Stimulated activated CD8-positive, alpha-beta memory T cell treated with anti-CD3 and anti-CD28 coated beads, Interleukin-12 subunit alpha, Interleukin-12 subunit beta, amount 100 ng/mL, for 1 hour (primary cell): ENCODE measurements around the gene DNAH5.
"Not testable (repeated sequence)": the region's sequence is repeated elsewhere in the genome, so short reads cannot be mapped to it uniquely, and the experiment has no call there.

Experiments used
- DNase-seq: peaks from one replicate; pipeline ENCODE4 v3.0.0-alpha.2; 2020; ENCODE audit warnings: low read depth

DNAH5 gene, protein sequence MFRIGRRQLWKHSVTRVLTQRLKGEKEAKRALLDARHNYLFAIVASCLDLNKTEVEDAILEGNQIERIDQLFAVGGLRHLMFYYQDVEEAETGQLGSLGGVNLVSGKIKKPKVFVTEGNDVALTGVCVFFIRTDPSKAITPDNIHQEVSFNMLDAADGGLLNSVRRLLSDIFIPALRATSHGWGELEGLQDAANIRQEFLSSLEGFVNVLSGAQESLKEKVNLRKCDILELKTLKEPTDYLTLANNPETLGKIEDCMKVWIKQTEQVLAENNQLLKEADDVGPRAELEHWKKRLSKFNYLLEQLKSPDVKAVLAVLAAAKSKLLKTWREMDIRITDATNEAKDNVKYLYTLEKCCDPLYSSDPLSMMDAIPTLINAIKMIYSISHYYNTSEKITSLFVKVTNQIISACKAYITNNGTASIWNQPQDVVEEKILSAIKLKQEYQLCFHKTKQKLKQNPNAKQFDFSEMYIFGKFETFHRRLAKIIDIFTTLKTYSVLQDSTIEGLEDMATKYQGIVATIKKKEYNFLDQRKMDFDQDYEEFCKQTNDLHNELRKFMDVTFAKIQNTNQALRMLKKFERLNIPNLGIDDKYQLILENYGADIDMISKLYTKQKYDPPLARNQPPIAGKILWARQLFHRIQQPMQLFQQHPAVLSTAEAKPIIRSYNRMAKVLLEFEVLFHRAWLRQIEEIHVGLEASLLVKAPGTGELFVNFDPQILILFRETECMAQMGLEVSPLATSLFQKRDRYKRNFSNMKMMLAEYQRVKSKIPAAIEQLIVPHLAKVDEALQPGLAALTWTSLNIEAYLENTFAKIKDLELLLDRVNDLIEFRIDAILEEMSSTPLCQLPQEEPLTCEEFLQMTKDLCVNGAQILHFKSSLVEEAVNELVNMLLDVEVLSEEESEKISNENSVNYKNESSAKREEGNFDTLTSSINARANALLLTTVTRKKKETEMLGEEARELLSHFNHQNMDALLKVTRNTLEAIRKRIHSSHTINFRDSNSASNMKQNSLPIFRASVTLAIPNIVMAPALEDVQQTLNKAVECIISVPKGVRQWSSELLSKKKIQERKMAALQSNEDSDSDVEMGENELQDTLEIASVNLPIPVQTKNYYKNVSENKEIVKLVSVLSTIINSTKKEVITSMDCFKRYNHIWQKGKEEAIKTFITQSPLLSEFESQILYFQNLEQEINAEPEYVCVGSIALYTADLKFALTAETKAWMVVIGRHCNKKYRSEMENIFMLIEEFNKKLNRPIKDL (N-terminal part only)

GRCh38 chr5:13944560-13945199 is at the start of gene DNAH5:
DNAH5 (minus strand) TSS chr5:13944688; CDS start chr5:13944438, 250 bp downstream.
- no peak for DNase-seq

GRCh38 chr5:13993926-13994325 is 49.4 kb upstream of the DNAH5 start:
- no peak for DNase-seq

- no peak for DNase-seq
Measured at GRCh38 chr5:13992795-13993194, 48.3 kb upstream of the DNAH5 start.

GRCh38 chr5:13991365-13991764 is 46.9 kb upstream of the DNAH5 start:
- DNase-seq: no peak

- no peak for DNase-seq
Measured at GRCh38 chr5:13990896-13991295, 46.4 kb upstream of the DNAH5 start.

DNA sequence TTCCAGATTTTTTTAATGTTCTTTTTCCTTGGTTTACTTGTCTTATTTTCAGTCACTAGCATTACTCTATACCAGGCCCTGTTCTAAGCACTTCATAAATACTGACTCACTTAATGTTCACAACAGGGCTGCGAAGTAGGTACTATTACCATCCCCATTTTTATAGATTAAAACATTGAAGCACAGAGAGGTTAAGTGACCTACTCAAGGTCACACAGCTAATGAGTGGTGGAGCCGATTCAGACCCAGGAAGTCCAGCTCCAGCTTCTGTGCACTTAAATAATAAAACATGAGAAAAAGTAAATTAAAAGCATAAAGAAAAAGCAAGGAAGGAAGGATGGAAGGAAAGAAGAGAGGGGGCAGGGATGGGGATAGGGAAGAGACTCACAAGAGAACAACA is 45.3 kb upstream of the DNAH5 start:
- DNase-seq: no peak

DNA sequence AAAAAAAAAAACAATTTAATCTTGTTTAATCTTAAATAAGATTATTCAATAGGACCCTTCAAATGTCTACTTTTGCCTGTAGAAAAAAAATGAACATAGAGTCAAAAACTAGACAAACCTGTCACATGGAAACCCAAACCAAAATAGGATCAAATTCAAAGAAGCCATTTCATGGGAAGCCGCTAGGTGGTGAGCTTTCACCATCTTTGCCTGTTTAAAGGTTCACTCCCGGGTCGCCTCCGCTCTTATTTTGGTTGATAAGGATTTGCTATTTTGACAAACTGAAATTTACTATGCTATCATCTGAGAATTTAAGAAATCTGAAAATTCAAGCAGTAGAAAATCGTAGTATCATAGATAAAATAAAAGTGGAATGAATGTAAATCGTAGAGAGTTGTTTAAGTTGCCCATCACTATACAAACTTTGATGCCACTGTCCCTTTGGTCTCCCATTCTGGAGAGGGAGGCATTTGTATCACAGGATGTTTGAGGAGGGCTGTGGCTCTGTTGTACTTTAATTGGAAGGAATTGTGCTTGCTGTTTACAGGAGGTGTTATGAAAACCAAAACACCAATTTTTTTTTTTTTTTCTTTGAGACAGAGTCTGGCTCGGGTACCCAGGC is 43.5 kb upstream of the DNAH5 start:
- DNase-seq: no peak

- no peak for DNase-seq
Measured at GRCh38 chr5:13985731-13986418, 41.4 kb upstream of the DNAH5 start.

DNA sequence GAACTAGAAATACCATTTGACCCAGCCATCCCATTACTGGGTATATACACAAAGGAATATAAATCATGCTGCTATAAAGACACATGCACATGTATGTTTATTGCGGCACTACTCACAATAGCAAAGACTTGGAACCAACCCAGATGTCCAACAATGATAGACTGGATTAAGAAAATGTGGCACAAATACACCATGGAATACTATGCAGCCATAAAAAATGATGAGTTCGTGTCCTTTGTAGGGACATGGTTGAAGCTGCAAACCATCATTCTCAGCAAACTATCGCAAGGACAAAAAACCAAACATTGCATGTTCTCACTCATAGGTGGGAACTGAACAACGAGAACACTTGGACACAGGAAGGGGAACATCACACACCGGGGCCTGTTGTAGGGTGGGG is 40.4 kb upstream of the DNAH5 start:
- DNase-seq: not testable (repeated sequence)

DNA sequence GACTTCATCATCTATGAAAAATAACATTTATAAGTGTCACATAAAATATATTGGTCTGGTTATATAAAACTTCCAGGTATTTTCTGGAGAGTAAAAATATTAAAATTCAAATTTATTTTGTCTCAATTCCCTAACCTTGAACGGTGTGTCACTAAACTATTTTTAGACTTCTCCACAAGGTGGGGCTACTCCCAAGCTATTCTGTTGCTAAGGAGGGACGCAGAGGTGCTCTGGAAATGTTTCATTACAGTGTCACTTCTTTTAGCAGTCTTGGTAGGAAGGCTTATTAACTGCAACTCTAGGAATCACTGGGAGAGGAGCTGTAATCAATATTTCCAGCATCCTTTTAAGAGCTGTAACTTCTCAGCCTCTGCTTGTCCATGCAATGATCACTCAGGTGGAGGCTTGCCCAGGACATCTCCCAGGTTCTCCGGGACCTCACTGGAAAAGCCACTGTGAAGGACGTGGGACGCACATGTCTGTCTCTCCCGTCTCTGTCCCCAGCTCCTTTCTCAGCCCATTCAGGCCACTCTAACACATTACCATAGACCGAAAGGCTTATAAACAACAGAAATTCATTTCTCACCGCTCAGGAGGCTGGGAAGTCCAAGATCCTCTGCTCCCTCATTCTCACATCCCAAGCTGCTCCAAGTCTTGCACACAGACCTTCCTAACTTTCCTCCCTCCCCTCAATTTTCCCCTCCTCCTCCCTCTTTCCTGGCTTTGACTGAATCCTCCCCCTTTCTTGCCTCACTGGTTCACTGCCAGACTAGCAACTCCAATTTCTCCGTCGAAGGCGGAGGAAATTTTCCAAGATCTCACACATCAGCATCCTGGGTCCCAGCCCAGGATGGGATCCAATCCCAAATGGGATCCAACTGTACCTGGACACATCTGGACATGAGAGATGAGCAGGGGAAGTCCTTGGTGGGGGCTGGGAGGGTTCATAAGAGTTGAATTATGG is 32.7 kb upstream of the DNAH5 start:
- no peak for DNase-seq

DNA sequence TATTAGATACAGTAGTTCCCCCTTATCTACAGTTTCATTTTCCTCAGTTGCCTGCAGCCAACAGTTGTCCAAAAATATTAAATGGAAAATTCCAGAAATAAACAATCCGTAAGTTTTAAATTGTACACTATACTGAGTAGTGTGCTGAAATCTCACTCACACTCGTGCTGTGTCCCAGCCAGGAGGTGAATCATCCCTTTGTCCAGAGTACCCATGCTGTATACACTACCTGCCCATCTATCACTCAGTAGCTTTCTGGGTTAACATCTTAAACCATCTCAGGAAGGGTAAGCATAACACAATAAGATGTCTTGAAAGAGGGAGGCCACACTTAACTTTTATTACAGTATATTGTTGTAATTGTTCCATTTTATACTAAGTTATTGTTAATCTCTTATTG is 31.7 kb upstream of the DNAH5 start:
- DNase-seq: no peak

GRCh38 chr5:13975246-13975645 is 30.8 kb upstream of the DNAH5 start:
- no peak for DNase-seq

DNA sequence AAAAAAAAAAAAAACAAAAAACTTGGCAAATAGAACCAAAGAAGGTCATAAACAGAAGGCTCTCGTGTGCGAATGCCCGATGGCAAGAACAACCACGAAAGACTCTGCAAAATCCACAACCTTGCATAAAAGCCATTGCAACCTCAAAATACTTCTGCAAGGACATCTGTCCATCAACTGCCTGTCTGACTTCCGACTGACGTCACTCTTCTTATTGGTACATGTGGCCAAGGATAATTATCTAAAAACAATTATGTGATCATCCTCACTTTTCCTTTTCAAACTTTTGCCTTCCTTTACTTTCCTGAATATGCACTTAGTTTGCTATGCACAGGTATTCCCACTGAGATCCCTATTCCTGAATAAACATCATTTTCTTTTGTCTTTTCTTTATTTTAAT is 29.2 kb upstream of the DNAH5 start:
- DNase-seq: no peak

GRCh38 chr5:13972029-13972428 is 27.5 kb upstream of the DNAH5 start:
- DNase-seq: no peak

- no peak for DNase-seq
Measured at GRCh38 chr5:13957032-13957645, 12.7 kb upstream of the DNAH5 start.

- no peak for DNase-seq
Measured at GRCh38 chr5:13956471-13956870, 12.0 kb upstream of the DNAH5 start.

DNA sequence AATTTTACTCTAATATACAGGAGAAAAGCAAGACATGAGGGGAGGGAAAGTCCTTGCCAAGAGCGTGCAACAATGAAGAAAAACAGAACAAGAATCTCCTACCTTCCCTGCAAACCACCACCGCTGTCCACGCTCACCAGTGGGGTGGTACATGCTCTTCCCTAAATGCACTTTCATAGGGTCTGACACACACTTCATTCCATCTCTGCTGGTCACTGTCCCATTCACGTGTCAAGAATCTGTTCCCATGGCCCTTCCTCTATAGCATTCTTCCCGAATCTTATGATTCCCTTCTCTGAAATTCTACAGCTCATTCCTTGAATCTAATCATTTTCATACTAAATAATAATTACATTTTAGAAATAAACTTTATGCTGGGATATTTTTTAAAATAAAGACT is 11.4 kb upstream of the DNAH5 start:
- DNase-seq: no peak

- DNase-seq: no peak
Measured at GRCh38 chr5:13946111-13946510, 1.6 kb upstream of the DNAH5 start.

GRCh38 chr5:13945271-13945670 is 783 bp upstream of the DNAH5 start:
- no peak for DNase-seq
